ENCODE data around the gene HAUS1.
"Not testable (repeated sequence)": the region's sequence is repeated elsewhere in the genome, so short reads cannot be mapped to it uniquely, and the experiment has no call there.

The HAUS1 gene

DNA sequence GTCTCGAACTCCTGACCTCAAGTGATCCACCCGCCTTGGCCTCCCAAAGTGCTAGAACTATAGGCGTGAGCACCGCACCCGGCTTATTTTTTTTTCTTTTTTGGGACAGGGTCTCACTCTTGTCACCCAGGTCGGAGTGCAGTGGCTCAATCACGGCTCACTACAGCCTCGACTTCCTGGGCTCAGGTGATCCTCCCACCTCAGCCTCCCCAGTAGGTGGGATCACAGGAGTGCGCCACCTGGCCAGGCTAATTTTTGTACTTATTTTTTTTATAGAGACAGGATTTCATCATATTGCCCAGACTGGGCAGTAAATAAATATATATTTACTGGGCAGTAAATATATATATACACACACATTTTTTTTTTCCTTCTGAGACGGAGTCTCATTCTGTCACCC, 8.7 kb upstream of the HAUS1 start:
- DNase-seq, result no peak

GRCh38 chr18:46096651-46097300, 7.4 kb upstream of the HAUS1 start:
- no peak for DNase-seq

GRCh38 chr18:46097431-46097800, 6.8 kb upstream of the HAUS1 start:
- no peak for DNase-seq

GRCh38 chr18:46097801-46098615, 6.2 kb upstream of the HAUS1 start, which contains the start of gene ATP5F1A:
ATP5F1A (minus strand) TSS chr18:46098296; CDS start chr18:46098231, 65 bp downstream.
- DNase-seq, result peak; percentile 55 to 77 (median 71)

DNA sequence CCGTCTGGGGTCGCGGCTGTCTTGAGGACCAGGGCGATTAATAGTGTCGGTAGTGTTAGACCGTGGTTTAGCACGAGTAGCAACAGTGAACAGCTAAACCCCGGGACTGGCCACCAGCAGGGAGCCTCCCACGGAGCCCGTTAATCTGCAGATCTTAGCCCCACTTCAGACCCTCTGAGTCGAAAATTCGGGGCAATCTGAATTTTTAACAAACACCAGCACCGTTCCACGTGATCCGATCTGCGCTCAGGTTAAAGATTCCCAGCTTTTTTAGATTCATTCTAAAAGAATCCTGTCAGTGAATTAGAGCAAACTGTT, 5.6 kb upstream of the HAUS1 start:
- no peak for DNase-seq

DNA sequence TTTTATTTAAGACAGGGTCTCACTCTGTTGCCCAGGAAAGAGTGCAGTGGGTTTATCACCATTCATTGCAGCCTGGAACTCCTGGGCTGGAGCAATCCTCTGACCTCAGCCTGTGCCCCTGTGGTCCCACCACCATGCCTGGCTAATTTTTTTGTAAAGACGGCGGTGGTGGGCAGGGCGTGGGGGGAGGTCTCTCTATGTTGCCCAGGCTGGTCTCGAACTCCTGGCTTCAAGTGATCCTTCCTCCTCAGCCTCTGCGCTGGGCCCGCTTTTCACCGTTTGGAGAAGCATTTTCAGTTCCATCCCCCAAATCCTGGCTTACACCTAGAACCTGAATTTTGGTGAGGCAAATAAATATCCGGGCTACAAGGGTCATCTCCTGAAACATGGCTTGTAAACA, 4.7 kb upstream of the HAUS1 start:
- no peak for DNase-seq

GRCh38 chr18:46109386-46109785, 5.2 kb downstream of the HAUS1 start:
- DNase-seq, result no peak

GRCh38 chr18:46110406-46110805, 6.2 kb downstream of the HAUS1 start:
- no peak for DNase-seq

- no peak for DNase-seq
Measured at GRCh38 chr18:46113751-46114150, 9.6 kb downstream of the HAUS1 start.

GRCh38 chr18:46126625-46127024, 22.4 kb downstream of the HAUS1 start:
- DNase-seq, result not testable (repeated sequence)

- DNase-seq, result no peak
Measured at GRCh38 chr18:46130061-46130460, 25.9 kb downstream of the HAUS1 start.

DNA sequence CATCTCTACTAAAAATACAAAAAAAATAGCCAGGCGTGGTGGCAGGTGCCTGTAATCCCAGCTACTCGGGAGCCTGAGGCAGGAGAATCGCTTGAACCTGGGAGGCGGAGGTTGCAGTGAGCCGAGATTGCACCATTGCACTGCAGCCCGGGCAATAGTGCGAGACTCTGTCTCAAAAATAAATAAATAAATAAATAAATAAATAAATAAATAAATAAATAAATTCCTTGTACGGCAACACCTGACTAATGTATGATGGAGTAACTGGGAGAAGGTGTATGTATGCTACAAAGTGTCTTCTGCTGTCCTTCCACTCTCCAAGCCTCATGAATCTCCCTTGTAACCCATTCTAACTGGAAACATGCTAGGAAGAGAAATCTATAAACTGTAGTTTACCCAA, 26.4 kb downstream of the HAUS1 start:
- not testable (repeated sequence) for DNase-seq

- DNase-seq, result no peak
Measured at GRCh38 chr18:46133534-46133933, 29.3 kb downstream of the HAUS1 start.

DNA sequence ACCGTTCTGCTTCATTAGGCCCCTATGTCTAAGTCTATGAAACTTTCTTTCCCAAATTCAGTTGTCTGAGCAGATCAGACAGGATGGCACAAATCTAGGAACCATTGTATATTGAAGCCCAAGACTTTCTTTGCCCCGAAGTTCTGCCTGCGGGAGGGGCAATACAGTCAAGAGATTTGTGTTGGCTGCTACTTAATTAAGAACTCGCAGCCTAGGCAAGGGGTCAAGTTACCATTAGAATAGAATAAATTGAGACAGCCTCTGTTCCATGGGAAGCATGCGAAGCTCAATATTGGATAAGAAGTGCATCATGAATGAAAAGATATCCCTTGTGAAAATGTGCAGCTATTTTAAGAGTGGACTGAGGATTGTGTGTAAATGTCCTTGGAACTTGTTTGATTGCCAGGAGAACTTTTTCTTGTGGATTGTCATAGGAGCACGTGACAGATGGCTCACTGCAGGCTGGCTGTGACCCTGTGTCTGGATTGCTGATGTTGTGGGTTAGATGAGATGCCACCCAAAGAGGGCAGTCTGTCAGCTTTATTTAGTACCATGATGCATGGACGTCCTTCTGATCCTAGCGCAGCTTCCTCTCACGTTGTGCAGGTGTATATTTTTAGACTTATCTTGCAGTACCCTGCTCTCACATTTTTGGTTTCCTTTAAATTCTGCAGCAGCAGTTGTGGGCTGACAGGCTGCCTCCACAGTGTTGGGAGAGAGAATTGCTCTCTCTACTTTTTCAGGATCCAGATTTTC, 30.9 kb downstream of the HAUS1 start:
- DNase-seq, result no peak

GRCh38 chr18:46140173-46140572, 36.0 kb downstream of the HAUS1 start:
- no peak for DNase-seq

DNA sequence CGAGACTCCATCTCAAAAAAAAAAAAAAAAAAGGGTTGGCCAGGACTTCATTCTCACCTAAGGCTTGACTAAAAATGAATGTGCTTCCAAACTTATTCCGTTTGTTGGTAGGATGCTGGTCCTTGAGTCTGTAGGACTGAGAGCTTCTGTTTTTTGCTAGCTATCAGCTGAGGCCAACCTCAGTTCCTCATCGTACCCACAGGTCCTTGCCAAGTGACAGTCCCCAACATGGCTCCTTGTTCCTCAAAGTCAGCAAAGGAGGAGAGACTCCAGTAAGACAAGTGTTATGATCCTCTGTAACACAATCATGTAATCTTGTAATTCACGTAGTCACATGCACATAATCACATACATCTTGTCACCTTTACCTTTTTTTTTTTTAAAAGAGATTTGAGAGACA, 37.0 kb downstream of the HAUS1 start:
- no peak for DNase-seq

DNA sequence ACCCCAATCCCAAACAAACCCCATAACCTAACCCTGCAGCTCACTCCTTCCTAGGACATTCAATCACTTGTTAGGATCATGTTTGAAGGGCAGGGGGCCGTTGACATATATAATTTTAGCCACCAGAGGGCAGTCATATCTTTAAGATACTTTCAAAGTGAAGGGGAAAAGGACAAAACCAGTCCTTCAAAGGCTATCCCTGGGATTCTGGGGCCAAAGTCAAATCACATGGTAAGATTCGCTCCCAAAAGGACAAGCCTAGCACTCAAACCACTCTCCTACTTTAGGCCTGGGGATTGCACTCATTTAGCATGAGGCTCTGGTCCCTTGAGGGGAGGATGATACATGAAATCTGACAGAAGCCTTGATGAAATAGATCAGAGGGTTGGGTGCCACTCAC, 44.6 kb downstream of the HAUS1 start:
- no peak for DNase-seq

GRCh38 chr18:46152436-46152807, 48.2 kb downstream of the HAUS1 start:
- no peak for DNase-seq

DNA sequence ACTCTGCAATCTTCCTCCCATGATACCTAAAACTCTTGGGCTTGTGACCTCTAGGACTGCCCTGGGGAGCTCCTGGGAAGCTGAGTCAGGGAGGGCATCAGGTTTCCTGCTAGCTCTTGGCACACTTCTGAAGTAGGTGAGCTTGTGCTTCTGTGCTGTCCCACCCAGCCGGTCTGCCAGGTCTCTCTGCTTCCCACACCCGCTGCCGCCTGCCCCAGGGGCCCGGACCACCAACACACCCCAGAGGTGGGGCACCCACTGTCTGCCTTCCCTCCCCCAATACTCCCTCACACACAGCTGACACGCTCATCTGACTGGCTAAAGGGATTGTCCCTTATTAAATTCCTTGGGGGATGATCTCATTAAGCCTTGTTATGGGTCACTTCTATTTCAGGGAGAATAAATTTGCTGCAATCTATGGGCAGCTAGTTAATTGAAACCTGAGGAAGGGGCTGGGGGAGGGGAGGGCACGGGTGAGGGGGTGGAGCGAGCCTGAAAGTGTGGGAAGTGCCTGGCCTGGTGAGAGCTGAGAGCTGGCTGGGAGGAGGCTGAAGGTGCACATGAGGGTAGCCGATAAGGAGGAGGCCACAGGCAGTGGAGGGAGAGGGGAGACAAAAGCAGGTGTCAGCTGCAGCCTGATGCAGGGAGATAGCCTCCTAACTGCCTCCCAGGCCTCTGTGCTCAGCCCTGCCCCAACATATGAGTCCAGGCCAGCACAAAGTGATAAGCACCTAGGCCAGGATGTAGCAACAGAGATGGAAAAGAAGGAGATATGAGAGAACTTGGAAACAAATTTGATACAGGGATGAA, 48.8 kb downstream of the HAUS1 start:
- no peak for DNase-seq

- no peak for DNase-seq
Measured at GRCh38 chr18:46155641-46156051, 51.5 kb downstream of the HAUS1 start.

- no peak for DNase-seq
Measured at GRCh38 chr18:46156124-46156745, 52.0 kb downstream of the HAUS1 start.

DNA sequence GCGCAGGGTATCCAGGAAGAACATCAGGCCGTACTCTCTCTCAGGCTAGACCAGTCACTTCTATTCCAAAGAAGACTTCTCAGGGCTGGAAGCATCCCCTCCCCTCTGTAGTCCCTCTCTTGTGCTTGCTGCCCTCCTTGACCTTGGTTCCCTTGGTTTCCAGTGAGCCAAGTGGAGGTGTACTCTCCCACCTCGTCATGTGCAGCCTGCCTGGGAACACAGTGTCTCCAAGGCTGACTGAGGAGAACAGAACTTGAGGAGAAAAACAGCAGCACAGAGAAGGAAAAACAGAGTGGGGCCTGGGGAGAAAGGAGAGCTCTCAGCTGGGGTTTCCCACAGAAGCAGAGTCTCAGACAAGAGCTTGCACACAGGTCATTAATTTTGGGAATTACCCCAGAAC, 52.7 kb downstream of the HAUS1 start:
- no peak for DNase-seq

DNA sequence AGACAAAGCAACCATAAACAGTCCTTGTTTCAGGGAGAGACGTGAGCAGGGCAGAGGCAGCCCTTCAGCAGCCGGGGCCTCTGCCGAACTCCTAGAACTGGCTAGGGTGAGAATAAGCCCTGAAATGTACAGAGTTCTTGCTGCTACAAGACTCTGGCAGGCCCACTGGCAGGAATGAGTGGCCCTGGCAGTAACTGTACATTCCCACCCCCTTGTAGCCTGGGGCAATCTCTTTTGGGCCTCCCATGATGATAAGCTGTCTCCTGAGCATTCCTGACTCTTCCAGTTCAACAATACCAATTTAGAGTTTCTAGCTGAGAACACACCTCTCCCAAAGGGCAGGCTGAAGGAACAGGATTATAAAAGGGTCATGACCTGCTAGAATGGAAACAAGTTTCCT, 54.3 kb downstream of the HAUS1 start:
- no peak for DNase-seq
